Breast epithelium (tissue), 3 donors: ENCODE measurements around the gene EGFL6.

Experiments used
- CTCF ChIP-seq, 3 donors: fragments of 450-650 bp; IDR thresholded peaks; one replicate each; pipeline ENCODE4 v1.5.1; 2016 to 2017; ENCODE audit warnings: antibody characterized with exemption in 3 of 3, mild to moderate bottlenecking in 3 of 3, moderate library complexity in 3 of 3
- POLR2A ChIP-seq: fragments of 450-650 bp; IDR thresholded peaks from one replicate; pipeline ENCODE4 v1.6.1; 2016; ENCODE audit warnings: antibody characterized with exemption, mild to moderate bottlenecking, moderate library complexity
- POLR2AphosphoS5 ChIP-seq, 3 donors: sonication (generic); formaldehyde crosslinking; IDR thresholded peaks; one replicate each; pipeline ENCODE4 v1.6.1; 2017; ENCODE audit warnings: antibody characterized with exemption in 3 of 3

GRCh38 chrX:13676885-13677284 lies 107.5 kb downstream of the EGFL6 start:
- TF ChIP-seq CTCF (IDR thresholded peaks at IDR 0.05) = no peak
- no peak for TF ChIP-seq POLR2AphosphoS5 (IDR thresholded peaks at IDR 0.05)
- no peak for TF ChIP-seq POLR2A
